Ishikawa (cell line): Measurements from ENCODE around the gene ZFR.

Source experiments
- CEBPB ChIP-seq: IDR thresholded peaks from 2 replicates; pipeline ENCODE4 v1.6.1; 2012
- CREB1 ChIP-seq: IDR thresholded peaks from 2 replicates; pipeline ENCODE4 v1.6.1; 2012; ENCODE audit warnings: low read depth
- EGR1 ChIP-seq: IDR thresholded peaks from 2 replicates; pipeline ENCODE4 v1.6.1; 2012
- EP300 ChIP-seq: IDR thresholded peaks from 2 replicates; pipeline ENCODE4 v1.6.1; 2012; ENCODE audit warnings: borderline replicate concordance
- FOXM1 ChIP-seq: IDR thresholded peaks from 2 replicates; pipeline ENCODE4 v1.6.1; 2012; ENCODE audit warnings: low read depth, borderline replicate concordance
- NFIC ChIP-seq: IDR thresholded peaks from 2 replicates; pipeline ENCODE4 v1.6.1; 2012
- RAD21 ChIP-seq: IDR thresholded peaks from 2 replicates; pipeline ENCODE4 v1.6.1; 2012; ENCODE audit warnings: low read depth
- TAF1 ChIP-seq: IDR thresholded peaks from 2 replicates; pipeline ENCODE4 v1.6.1; 2012; ENCODE audit warnings: low read depth, mild to moderate bottlenecking
- TCF12 ChIP-seq: IDR thresholded peaks from 2 replicates; pipeline ENCODE4 v1.6.1; 2012; ENCODE audit warnings: low read depth
- TEAD4 ChIP-seq: IDR thresholded peaks from 2 replicates; pipeline ENCODE4 v1.6.1; 2012
- USF1 ChIP-seq: IDR thresholded peaks from 2 replicates; pipeline ENCODE4 v1.6.1; 2012
- YY1 ChIP-seq: IDR thresholded peaks from 2 replicates; pipeline ENCODE4 v1.6.1; 2012; ENCODE audit warnings: low read depth
- ZBTB7A ChIP-seq: IDR thresholded peaks from 2 replicates; pipeline ENCODE4 v1.6.1; 2012; ENCODE audit warnings: low read depth
- TF ChIP-seq, protein P1 (sequence below): IDR thresholded peaks from 2 replicates; pipeline ENCODE4 v1.6.1; 2012; ENCODE audit warnings: low read depth, mild to moderate bottlenecking
- TF ChIP-seq, protein P2 (sequence below): IDR thresholded peaks from 2 replicates; pipeline ENCODE4 v1.6.1; 2012

Gene ZFR

DNA sequence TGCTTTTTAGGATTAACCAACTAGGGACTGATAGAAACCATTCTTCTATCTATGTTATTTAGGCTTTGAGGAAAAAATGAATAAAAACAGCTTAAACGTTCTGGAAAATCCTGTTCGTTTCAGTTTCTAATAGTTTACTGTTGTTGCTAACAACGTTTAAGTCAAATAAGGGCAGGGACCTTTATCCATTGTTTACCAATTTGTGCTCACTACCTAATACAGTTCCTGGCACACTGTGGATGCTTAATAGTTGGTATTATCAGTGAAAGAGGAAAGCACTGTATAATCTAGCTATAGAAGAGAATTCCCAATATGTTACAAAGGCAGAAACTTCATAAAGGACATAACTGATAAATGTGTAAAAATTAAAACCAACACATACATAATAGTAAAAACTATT is 52.5 kb downstream of the ZFR start:
- TF ChIP-seq TCF12 = no peak
- TF ChIP-seq NFIC = no peak
- TF ChIP-seq CEBPB = no peak
- TF ChIP-seq ZBTB7A = no peak
- TF ChIP-seq FOXM1 = no peak
- TF ChIP-seq RAD21 = no peak

GRCh38 chr5:32390819-32391591 is 53.5 kb downstream of the ZFR start:
- TF ChIP-seq, protein P1, sequence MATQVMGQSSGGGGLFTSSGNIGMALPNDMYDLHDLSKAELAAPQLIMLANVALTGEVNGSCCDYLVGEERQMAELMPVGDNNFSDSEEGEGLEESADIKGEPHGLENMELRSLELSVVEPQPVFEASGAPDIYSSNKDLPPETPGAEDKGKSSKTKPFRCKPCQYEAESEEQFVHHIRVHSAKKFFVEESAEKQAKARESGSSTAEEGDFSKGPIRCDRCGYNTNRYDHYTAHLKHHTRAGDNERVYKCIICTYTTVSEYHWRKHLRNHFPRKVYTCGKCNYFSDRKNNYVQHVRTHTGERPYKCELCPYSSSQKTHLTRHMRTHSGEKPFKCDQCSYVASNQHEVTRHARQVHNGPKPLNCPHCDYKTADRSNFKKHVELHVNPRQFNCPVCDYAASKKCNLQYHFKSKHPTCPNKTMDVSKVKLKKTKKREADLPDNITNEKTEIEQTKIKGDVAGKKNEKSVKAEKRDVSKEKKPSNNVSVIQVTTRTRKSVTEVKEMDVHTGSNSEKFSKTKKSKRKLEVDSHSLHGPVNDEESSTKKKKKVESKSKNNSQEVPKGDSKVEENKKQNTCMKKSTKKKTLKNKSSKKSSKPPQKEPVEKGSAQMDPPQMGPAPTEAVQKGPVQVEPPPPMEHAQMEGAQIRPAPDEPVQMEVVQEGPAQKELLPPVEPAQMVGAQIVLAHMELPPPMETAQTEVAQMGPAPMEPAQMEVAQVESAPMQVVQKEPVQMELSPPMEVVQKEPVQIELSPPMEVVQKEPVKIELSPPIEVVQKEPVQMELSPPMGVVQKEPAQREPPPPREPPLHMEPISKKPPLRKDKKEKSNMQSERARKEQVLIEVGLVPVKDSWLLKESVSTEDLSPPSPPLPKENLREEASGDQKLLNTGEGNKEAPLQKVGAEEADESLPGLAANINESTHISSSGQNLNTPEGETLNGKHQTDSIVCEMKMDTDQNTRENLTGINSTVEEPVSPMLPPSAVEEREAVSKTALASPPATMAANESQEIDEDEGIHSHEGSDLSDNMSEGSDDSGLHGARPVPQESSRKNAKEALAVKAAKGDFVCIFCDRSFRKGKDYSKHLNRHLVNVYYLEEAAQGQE = peak; percentile 25; the same call in 1 of the 2 replicates
- TF ChIP-seq CEBPB (peak; percentile 49; the same call in 1 of the 2 replicates), EGR1 (no peak)

DNA sequence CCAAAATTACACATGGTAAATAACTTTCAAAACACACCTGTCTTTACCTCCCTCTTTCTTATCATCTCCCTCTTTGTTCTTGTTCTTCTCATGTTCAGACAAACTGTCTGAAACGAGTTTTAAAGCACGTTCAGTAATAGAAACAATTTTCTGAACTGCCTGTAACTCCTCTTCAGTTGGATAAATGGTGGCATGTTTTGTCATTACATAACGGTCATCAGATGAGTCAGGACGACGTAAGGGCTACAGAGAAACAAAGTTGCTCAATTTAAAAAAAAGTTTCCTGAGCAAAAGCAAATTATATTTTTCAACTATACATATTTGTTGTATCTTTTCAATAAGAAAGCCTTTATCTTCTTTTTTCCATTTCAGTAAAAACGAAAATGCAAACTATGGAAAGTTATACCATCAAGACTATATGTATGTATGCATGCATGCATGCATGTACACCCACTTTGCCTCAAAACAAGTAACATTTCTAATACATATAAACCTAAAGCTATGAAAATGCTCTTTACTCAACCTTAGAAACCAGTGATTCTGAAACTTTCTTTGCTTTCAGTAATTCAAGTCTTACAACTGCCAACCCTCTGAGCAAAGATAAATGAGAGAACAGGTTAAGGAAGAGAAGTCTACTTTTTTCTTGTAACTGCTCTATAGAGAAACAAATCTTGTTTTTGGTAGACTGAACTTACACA is 56.0 kb downstream of the ZFR start:
- TF ChIP-seq CREB1 = no peak
- no peak for TF ChIP-seq USF1
- TF ChIP-seq EP300 = no peak
- TF ChIP-seq, protein P2, sequence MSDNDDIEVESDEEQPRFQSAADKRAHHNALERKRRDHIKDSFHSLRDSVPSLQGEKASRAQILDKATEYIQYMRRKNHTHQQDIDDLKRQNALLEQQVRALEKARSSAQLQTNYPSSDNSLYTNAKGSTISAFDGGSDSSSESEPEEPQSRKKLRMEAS = no peak
- no peak for TF ChIP-seq ZBTB7A
- TF ChIP-seq YY1 = no peak
- TF ChIP-seq FOXM1 = no peak
- no peak for TF ChIP-seq RAD21

DNA sequence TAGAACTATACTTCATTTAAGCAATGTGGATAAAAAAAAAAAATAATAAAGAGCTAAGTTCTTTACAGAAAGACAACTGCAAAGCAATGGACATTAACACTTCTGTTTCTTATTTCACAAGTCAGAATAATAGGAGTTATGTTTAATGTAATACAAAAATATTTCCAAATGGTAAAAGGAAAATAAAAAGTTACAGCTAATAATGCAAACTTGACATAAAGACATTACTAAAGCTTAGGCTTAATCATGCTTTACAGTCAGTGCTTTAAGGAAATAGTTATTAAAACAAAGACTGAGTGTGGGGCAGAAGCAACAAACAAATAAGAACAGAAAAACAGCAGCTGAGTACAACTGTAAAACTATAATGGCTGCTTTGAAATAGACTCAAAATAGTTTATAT is 56.7 kb downstream of the ZFR start:
- TF ChIP-seq RAD21 = no peak
- TF ChIP-seq FOXM1 = no peak
- no peak for TF ChIP-seq TEAD4
- TF ChIP-seq USF1 = no peak
- TF ChIP-seq TAF1 = no peak
- no peak for TF ChIP-seq CEBPB
- TF ChIP-seq NFIC = no peak
- TF ChIP-seq, protein P1 = no peak
- no peak for TF ChIP-seq EGR1
- TF ChIP-seq EP300 = no peak
- no peak for TF ChIP-seq TCF12
- TF ChIP-seq, protein P2 = no peak
- no peak for TF ChIP-seq CREB1
- TF ChIP-seq YY1 = no peak
- TF ChIP-seq ZBTB7A = no peak

- TF ChIP-seq EGR1 (no peak), ZBTB7A (no peak), CEBPB (no peak), TEAD4 (no peak), YY1 (no peak), TAF1 (no peak), FOXM1 (no peak), NFIC (no peak), USF1 (no peak), TCF12 (no peak), RAD21 (no peak), EP300 (no peak), CREB1 (no peak)
- TF ChIP-seq, protein P2 = no peak
Measured at GRCh38 chr5:32387211-32387610, 57.3 kb downstream of the ZFR start.
